Measurements from ENCODE around the gene DDX10.

The DDX10 gene

GRCh38 chr11:108933630-108934029, 268.8 kb downstream of the DDX10 start:
- Histone ChIP-seq H3K79me1 (ENCODE audit: low read length) (peaks cover 2% of the 10 kb centered on the region), H3K4ac (ENCODE audit: low read depth, low read length) (no peak overlapping the region), H3K27me3 (ENCODE audit: insufficient read depth, low read length) (no peaks in the 10 kb centered on the region), H2BK5ac (ENCODE audit: low read depth, low read length, poor library complexity) (no peak overlapping the region), H3K27ac (ENCODE audit: low read depth, low read length) (no peak overlapping the region), H3K36me3 (ENCODE audit: control insufficient read depth in 1 of 2, insufficient read depth in 2 of 2, low read length in 2 of 2) (no peaks in the 10 kb centered on the region), H3K4me3 (ENCODE audit: low read depth, low read length) (no peak overlapping the region), H3K14ac (ENCODE audit: low read length) (no peak overlapping the region), H2AK5ac (ENCODE audit: low read length) (no peak overlapping the region), H3K9me3 (ENCODE audit: insufficient read depth, low read depth, low read length) (no peaks in the 10 kb centered on the region), H2AFZ (ENCODE audit: insufficient read depth, low read length, poor library complexity) (no peak overlapping the region), H3K4me2 (ENCODE audit: low read length) (no peak overlapping the region), H3K4me1 (ENCODE audit: control insufficient read depth in 1 of 2, insufficient read depth in 2 of 2, low read length in 2 of 2) (peaks cover 2 to 3% of the 10 kb centered on the region in 2 experiments), H4K8ac (ENCODE audit: low read depth, low read length) (no peak overlapping the region), H4K12ac (ENCODE audit: low read depth, low read length) (no peak overlapping the region), H2BK12ac (ENCODE audit: low read length) (no peak overlapping the region), H2BK120ac (ENCODE audit: insufficient read depth, low read length, poor library complexity) (peak overlapping the region; percentile 22), H3K23ac (ENCODE audit: low read length) (no peak overlapping the region), H4K91ac (ENCODE audit: low read depth, low read length) (no peak overlapping the region), H3K9ac (ENCODE audit: low read length) (no peak overlapping the region), H3K79me2 (ENCODE audit: control insufficient read depth, insufficient read depth, low read length, poor library complexity) (no peaks in the 10 kb centered on the region), H3K18ac (ENCODE audit: low read length) (no peak overlapping the region)
- DNase-seq: peak; percentile 56 to 70
- WGBS (ENCODE audit: extremely low coverage, insufficient coverage, insufficient read length): no CpG with 5 or more reads among the region's 2 CpGs

DNA sequence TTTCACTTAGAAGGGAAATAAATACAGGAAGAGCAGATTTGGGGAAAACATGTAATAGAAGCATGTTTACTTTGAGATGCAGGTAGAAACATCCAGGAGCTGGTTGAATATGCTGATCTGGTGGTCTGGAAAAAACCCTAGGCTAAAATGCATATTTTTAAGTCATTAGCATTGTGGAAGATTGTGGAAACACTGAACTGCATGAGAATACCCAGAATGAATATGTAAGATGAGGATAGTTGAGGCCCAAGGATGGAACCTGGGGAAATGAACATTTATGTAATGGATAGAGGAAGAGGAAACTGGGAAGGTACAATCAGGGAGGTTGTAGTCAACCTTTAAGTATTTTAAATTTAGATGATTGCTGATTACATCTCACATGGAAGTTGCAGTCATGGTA, 269.4 kb downstream of the DDX10 start:
- no peaks in the 10 kb centered on the region for H3K36me3 ChIP-seq (ENCODE audit: control insufficient read depth in 1 of 2, insufficient read depth in 2 of 2, low read length in 2 of 2)
- H3K14ac ChIP-seq (ENCODE audit: low read length): no peak overlapping the region
- no peak overlapping the region for H2BK120ac ChIP-seq (ENCODE audit: insufficient read depth, low read length, poor library complexity)
- no peak overlapping the region for H3K4ac ChIP-seq (ENCODE audit: low read depth, low read length)
- no peak overlapping the region for H3K18ac ChIP-seq (ENCODE audit: low read length)
- peaks cover 2% of the 10 kb centered on the region for H3K79me1 ChIP-seq (ENCODE audit: low read length)
- H4K91ac ChIP-seq (ENCODE audit: low read depth, low read length): no peak overlapping the region
- DNase-seq: no peak
- no peaks in the 10 kb centered on the region for H3K79me2 ChIP-seq (ENCODE audit: control insufficient read depth, insufficient read depth, low read length, poor library complexity)
- no peak overlapping the region for H3K27ac ChIP-seq (ENCODE audit: low read depth, low read length)
- no peak overlapping the region for H2AK5ac ChIP-seq (ENCODE audit: low read length)
- no peak overlapping the region for H3K4me2 ChIP-seq (ENCODE audit: low read length)
- no peaks in the 10 kb centered on the region for H3K27me3 ChIP-seq (ENCODE audit: insufficient read depth, low read length)
- H3K4me3 ChIP-seq (ENCODE audit: low read depth, low read length): no peak overlapping the region
- H3K4me1 ChIP-seq (ENCODE audit: control insufficient read depth in 1 of 2, insufficient read depth in 2 of 2, low read length in 2 of 2): peaks cover 2 to 4% of the 10 kb centered on the region in 2 experiments
- H2BK12ac ChIP-seq (ENCODE audit: low read length): no peak overlapping the region
- H2AFZ ChIP-seq (ENCODE audit: insufficient read depth, low read length, poor library complexity): no peak overlapping the region
- H2BK5ac ChIP-seq (ENCODE audit: low read depth, low read length, poor library complexity): no peak overlapping the region
- no peak overlapping the region for H4K12ac ChIP-seq (ENCODE audit: low read depth, low read length)
- no peaks in the 10 kb centered on the region for H3K9me3 ChIP-seq (ENCODE audit: insufficient read depth, low read depth, low read length)
- H4K8ac ChIP-seq (ENCODE audit: low read depth, low read length): no peak overlapping the region
- no peak overlapping the region for H3K23ac ChIP-seq (ENCODE audit: low read length)
- no peak overlapping the region for H3K9ac ChIP-seq (ENCODE audit: low read length)

GRCh38 chr11:108934696-108935095, 269.8 kb downstream of the DDX10 start:
- Histone ChIP-seq H3K4me2 (ENCODE audit: low read length) (no peak overlapping the region), H2AFZ (ENCODE audit: insufficient read depth, low read length, poor library complexity) (no peak overlapping the region)

GRCh38 chr11:108937746-108938145, 272.9 kb downstream of the DDX10 start:
- H2BK12ac ChIP-seq (ENCODE audit: low read length): no peak overlapping the region
- H4K91ac ChIP-seq (ENCODE audit: low read depth, low read length): no peak overlapping the region
- H2AK5ac ChIP-seq (ENCODE audit: low read length): no peak overlapping the region
- peaks cover 2% of the 10 kb centered on the region for H3K79me1 ChIP-seq (ENCODE audit: low read length)
- no peaks in the 10 kb centered on the region for H3K27me3 ChIP-seq (ENCODE audit: insufficient read depth, low read length)
- H2BK120ac ChIP-seq (ENCODE audit: insufficient read depth, low read length, poor library complexity): no peak overlapping the region
- H3K9me3 ChIP-seq (ENCODE audit: insufficient read depth, low read depth, low read length): no peaks in the 10 kb centered on the region
- H2AFZ ChIP-seq (ENCODE audit: insufficient read depth, low read length, poor library complexity): no peak overlapping the region
- H2BK5ac ChIP-seq (ENCODE audit: low read depth, low read length, poor library complexity): no peak overlapping the region
- no peak overlapping the region for H3K4ac ChIP-seq (ENCODE audit: low read depth, low read length)
- H3K18ac ChIP-seq (ENCODE audit: low read length): no peak overlapping the region
- no peak overlapping the region for H4K8ac ChIP-seq (ENCODE audit: low read depth, low read length)
- no peak overlapping the region for H4K12ac ChIP-seq (ENCODE audit: low read depth, low read length)
- H3K23ac ChIP-seq (ENCODE audit: low read length): no peak overlapping the region
- no peaks in the 10 kb centered on the region for H3K79me2 ChIP-seq (ENCODE audit: control insufficient read depth, insufficient read depth, low read length, poor library complexity)
- H3K4me1 ChIP-seq (ENCODE audit: control insufficient read depth in 1 of 2, insufficient read depth in 2 of 2, low read length in 2 of 2): peaks cover 2 to 4% of the 10 kb centered on the region in 2 experiments
- H3K27ac ChIP-seq (ENCODE audit: low read depth, low read length): no peak overlapping the region
- no peaks in the 10 kb centered on the region for H3K36me3 ChIP-seq (ENCODE audit: control insufficient read depth in 1 of 2, insufficient read depth in 2 of 2, low read length in 2 of 2)
- no peak overlapping the region for H3K4me2 ChIP-seq (ENCODE audit: low read length)
- WGBS (ENCODE audit: extremely low coverage, insufficient coverage, insufficient read length): no CpG with 5 or more reads among the region's 6 CpGs
- H3K14ac ChIP-seq (ENCODE audit: low read length): no peak overlapping the region
- H3K9ac ChIP-seq (ENCODE audit: low read length): no peak overlapping the region
- no peak for DNase-seq
- H3K4me3 ChIP-seq (ENCODE audit: low read depth, low read length): no peak overlapping the region

More at GRCh38 chr11:108934696-108935095, 269.8 kb downstream of the DDX10 start:
- no peak for DNase-seq
- Histone ChIP-seq H4K8ac (ENCODE audit: low read depth, low read length) (no peak overlapping the region), H3K79me2 (ENCODE audit: control insufficient read depth, insufficient read depth, low read length, poor library complexity) (no peaks in the 10 kb centered on the region), H2BK12ac (ENCODE audit: low read length) (no peak overlapping the region), H4K91ac (ENCODE audit: low read depth, low read length) (no peak overlapping the region), H3K27ac (ENCODE audit: low read depth, low read length) (no peak overlapping the region), H3K4me1 (ENCODE audit: control insufficient read depth in 1 of 2, insufficient read depth in 2 of 2, low read length in 2 of 2) (peaks cover 2 to 4% of the 10 kb centered on the region in 2 experiments), H3K4ac (ENCODE audit: low read depth, low read length) (no peak overlapping the region), H3K18ac (ENCODE audit: low read length) (no peak overlapping the region), H3K36me3 (ENCODE audit: control insufficient read depth in 1 of 2, insufficient read depth in 2 of 2, low read length in 2 of 2) (no peaks in the 10 kb centered on the region), H3K14ac (ENCODE audit: low read length) (no peak overlapping the region), H3K9me3 (ENCODE audit: insufficient read depth, low read depth, low read length) (no peaks in the 10 kb centered on the region), H4K12ac (ENCODE audit: low read depth, low read length) (no peak overlapping the region), H3K27me3 (ENCODE audit: insufficient read depth, low read length) (no peaks in the 10 kb centered on the region), H2BK5ac (ENCODE audit: low read depth, low read length, poor library complexity) (no peak overlapping the region), H2AK5ac (ENCODE audit: low read length) (no peak overlapping the region), H3K4me3 (ENCODE audit: low read depth, low read length) (no peak overlapping the region), H2BK120ac (ENCODE audit: insufficient read depth, low read length, poor library complexity) (no peak overlapping the region), H3K79me1 (ENCODE audit: low read length) (peaks cover 2% of the 10 kb centered on the region), H3K9ac (ENCODE audit: low read length) (no peak overlapping the region), H3K23ac (ENCODE audit: low read length) (no peak overlapping the region)
- no CpG with 5 or more reads among the region's 7 CpGs for WGBS (ENCODE audit: extremely low coverage, insufficient coverage, insufficient read length)

Data from trophoblast cell (in vitro differentiated cells and primary cell).